HL-60 (cell line): ENCODE measurements around the gene COL23A1.

Experiments
- CTCF ChIP-seq: IDR thresholded peaks from one replicate; pipeline ENCODE4 v1.5.1; 2011; ENCODE audit warnings: low read length, control low read depth, inconsistent platforms; ENCODE audit not compliant: insufficient read depth
- POLR2AphosphoS5 ChIP-seq: IDR thresholded peaks from 2 replicates; pipeline ENCODE4 v1.6.1; 2012; ENCODE audit warnings: low read depth

- TF ChIP-seq CTCF (no peak), POLR2AphosphoS5 (no peak)
Observed at GRCh38 chr5:178547753-178548415, 42.3 kb downstream of the COL23A1 start.
